GM19397 (cell line): Measurements from ENCODE around the gene SLCO2B1.

ENCODE experiments used
- ATAC-seq: cut with Tn5 transposase; IDR thresholded peaks from one replicate; pipeline ENCODE4 v1.9.1; 2021; ENCODE audit warnings: mild to moderate bottlenecking, moderate library complexity; ENCODE audit not compliant: unreplicated experiment

The SLCO2B1 gene

GRCh38 chr11:75160880-75161279 is 10.0 kb downstream of the SLCO2B1 start:
- ATAC-seq: no peak

- no peak for ATAC-seq
Observed at GRCh38 chr11:75161506-75162095, 10.7 kb downstream of the SLCO2B1 start.

GRCh38 chr11:75162954-75163353 is 12.0 kb downstream of the SLCO2B1 start:
- no peak for ATAC-seq

DNA sequence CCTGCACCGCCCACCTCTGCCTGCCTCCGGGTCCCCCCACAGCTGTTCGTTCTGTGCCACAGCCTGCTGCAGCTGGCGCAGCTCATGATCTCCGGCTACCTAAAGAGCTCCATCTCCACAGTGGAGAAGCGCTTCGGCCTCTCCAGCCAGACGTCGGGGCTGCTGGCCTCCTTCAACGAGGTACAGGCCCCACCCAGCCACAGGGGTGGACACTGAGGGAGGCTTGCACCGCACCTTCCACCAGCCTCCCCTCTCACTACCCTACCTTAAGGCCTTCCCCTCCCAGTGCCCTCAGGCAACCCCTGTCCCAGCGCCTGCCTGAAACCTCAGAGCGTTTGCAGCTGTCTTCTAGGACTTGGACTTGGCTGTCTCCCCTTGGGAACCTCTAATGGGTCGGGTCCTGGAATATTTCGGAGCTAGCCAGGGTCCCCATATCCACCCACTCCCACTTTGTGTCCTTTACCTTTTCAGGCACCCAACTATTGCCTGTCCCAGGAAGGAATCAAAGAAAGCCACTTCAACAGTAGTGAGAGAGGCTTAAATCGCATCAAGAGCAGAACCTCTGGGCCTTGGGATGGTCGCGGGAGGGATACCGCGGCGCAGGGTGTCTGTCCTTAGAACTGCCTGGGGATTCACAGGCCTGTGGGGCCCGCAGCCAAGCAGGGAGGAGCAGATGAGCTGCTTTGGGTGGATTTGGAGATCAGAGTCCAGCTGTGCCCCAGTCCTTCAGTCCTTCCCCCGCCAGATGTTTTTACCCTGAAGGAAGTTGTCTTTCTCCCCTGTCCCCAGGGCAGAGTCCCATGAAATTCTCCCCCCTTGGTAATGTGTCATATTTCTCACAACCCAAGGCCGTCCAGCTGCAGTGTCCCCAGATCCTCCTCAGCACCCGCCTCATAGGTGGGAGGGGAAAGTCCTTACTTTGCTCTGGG is 13.3 kb downstream of the SLCO2B1 start:
- ATAC-seq: no peak

GRCh38 chr11:75165721-75166120 is 14.8 kb downstream of the SLCO2B1 start:
- no peak for ATAC-seq

- ATAC-seq: no peak
Observed at GRCh38 chr11:75166791-75167190, 15.9 kb downstream of the SLCO2B1 start.

DNA sequence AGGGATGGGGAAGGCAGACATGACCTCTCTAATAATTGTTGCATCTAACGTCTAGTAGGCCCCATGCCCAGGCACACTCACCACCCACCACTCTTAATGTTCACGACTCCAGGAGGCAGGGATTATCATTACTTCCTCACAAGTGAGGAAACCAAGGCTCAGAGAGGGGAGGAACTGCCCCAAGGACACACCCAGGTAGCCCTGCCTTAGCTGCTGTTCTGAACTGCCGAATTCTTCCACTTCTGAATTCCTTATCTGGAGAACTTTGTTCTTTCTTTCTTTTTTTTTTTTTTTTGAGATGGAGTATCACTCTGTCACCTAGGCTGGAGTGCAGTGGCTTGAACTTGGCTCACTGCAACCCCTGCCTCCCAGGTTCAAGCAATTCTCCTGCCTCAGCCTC is 16.7 kb downstream of the SLCO2B1 start:
- ATAC-seq: no peak

DNA sequence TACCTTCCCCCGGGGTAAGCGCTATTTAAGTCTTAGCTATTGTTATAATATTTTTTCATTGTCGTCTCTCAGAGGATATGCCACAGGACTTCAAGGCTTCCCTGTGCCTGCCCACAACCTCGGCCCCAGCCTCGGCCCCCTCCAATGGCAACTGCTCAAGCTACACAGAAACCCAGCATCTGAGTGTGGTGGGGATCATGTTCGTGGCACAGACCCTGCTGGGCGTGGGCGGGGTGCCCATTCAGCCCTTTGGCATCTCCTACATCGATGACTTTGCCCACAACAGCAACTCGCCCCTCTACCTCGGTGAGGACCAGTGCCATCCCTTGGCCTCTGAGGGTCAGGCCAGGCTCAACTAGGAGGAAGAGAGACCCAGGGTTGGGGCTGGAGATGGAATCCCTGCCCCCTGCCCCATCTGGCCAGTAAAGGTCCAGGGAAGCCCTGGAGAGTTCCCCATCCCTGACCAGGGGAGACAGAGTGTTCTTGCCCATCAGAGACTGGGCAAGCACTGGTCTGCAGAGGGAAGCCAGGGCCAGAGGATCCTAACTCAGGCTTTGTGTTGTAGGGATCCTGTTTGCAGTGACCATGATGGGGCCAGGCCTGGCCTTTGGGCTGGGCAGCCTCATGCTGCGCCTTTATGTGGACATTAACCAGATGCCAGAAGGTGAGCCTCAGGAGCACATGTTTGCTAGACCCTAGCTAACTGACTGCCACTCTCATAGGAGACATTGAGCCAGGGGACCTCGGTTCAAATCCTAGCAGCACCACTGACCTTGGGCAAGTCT is 18.4 kb downstream of the SLCO2B1 start:
- no peak for ATAC-seq

- ATAC-seq: no peak
Observed at GRCh38 chr11:75170516-75171201, 19.8 kb downstream of the SLCO2B1 start.

GRCh38 chr11:75173336-75173735 is 22.4 kb downstream of the SLCO2B1 start:
- no peak for ATAC-seq

DNA sequence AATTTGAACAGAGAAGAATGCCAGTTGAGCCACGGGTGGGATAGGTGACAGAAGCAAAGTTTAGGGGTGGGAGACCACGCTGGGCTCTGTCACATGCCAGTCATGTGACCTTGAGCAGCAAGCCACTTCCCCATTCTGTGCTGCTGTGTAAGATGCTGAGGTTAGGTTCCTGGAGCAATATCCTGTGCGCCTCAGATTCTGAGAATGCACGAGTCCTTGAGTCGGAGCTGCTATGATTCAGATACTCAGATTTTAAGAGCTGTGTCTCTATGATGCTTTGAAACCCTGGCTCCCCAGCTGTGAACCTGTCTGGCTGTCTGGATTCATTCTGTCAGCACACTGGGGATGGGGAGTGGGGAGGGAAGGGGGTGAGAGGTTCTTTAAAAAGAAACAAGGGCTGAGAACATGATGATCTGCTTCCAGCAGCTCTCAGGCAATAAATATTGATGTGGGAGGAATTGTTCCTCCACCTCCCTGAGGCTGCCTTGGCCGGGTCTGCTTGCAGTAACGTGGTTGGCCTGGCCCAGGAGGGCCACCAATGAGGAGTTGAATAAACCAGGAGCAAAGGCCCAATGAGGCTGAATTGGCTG is 24.0 kb downstream of the SLCO2B1 start:
- ATAC-seq: no peak

DNA sequence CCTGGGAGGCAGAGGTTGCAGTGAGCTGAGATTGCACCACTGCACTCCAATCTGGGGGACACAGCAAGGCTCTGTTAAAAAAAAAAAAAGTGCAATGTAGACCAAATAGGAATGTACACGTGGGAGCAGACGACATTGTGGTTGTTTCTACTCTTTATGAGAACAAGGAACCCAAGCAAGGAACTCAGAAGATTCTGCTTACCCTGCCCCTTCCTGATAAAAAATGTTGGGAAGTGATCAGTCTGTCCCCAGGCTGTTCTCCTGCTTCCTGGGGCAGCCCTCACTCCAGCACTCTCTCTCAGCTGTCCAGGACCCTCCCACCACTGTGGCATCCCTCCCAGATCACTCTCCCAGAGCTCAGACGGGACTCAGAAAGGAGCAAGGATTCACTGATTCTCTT is 31.8 kb downstream of the SLCO2B1 start:
- no peak for ATAC-seq

DNA sequence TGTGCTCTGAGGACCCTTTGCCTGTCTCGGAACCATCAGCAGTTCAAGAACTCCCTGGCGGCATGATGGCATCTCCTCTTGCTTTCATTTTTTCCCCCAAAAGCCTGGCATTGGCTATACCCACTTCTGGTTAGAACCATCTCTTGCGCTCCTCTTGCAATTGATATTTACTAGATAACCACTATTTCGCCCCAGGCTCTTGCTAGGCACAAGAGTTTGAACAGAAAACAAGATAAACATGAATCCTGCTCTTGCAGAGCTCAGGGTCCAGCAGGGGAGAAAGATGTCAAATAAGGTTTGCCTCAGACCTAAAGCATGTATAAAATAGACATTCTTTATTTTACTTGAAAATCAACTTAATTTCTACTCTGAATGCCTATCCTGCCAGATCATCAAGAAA is 33.1 kb downstream of the SLCO2B1 start:
- no peak for ATAC-seq

DNA sequence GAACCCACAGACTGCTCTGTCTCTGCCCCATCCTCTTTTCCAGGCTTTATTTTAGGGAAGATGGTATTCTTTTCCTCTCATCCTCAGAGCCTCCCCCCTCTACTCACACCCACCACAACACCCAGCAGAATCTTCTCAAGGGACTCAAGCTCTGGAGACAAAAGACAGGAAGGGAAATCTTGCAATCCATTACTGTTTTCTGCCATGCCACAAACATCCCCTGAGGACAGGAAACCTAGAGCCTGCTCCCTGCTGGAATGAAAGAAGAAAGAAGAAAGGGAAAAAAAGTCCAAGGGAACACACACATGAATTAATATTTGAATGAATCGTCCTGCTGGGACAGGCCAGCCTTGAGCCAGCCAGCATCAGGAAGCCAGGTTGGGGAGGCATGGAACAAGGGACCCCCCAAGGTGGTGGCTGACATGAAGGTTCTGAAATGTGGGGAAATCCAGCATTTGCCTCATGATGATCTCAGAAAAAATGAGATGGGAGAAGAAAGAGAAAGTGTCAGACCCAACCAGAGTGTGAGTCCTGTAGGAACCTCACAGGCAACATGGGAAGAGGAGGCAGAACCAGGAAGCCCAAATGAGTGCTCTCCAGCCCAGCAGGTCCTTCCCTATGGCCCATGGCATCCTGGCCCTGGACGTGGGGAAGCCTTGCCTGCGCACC is 34.0 kb downstream of the SLCO2B1 start:
- no peak for ATAC-seq

- no peak for ATAC-seq
Observed at GRCh38 chr11:75185866-75186265, 35.0 kb downstream of the SLCO2B1 start.

GRCh38 chr11:75186999-75187398 is 36.1 kb downstream of the SLCO2B1 start:
- ATAC-seq: no peak

GRCh38 chr11:75188671-75189070 is 37.8 kb downstream of the SLCO2B1 start:
- no peak for ATAC-seq

DNA sequence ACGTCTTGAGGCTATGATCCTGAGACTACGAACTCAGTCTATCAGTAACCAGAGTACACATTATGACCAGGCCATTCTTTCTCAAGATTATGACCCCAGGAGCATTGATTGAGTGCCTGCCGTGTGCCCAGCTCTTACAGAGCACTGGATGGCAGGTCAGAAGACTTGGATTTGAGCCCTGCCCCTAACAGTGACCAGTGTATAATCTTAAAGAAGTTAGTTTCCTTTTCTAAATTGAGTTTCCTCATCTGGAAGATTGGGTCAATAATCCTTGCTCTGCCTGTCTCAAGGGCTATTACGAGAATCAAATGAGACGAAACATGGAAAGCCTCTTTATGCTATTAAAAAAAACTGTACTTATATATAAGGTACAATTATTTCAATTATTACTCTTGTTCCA is 38.2 kb downstream of the SLCO2B1 start:
- ATAC-seq: no peak

GRCh38 chr11:75189911-75190310 is 39.0 kb downstream of the SLCO2B1 start:
- no peak for ATAC-seq

DNA sequence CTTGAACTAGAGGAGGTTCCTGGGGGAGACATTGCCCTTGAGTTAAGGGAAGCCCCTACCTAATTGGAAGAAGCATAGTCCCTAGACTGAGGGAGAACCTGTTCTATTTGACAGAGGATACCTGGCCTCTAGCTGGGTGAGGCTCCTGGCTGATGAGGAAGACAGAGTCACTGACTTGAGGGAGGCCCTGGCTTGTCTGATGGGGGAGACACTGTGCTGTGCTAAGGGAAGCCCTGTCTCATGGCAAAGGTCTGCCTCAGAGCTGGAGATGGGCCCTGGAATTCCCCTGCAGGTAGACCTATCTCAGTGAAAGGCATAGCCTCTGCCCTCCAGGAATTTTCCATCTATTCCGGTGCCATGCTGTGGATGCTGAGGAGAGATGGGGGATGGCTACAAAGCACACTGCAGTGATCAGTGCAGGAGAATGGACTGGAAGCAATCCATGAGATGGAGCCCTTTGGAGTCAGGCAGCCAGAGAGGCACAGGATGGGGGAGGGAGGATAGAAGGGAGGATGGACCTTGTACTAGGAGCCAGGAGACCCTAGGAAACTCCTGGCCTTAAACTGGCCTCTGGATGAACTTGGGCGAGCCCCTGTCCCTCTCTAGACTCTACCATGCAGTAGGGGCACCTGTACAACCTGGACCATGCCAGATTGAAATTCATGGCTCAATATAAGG is 39.9 kb downstream of the SLCO2B1 start:
- no peak for ATAC-seq
